HL-60 (cell line): ENCODE results near the gene CFAP61.

Experiments used
- CTCF ChIP-seq: IDR thresholded peaks from one replicate; pipeline ENCODE4 v1.5.1; 2011; ENCODE audit warnings: low read length, control low read depth, inconsistent platforms; ENCODE audit not compliant: insufficient read depth
- POLR2AphosphoS5 ChIP-seq: IDR thresholded peaks from 2 replicates; pipeline ENCODE4 v1.6.1; 2012; ENCODE audit warnings: low read depth
- REST ChIP-seq: IDR thresholded peaks from 2 replicates; pipeline ENCODE4 v1.6.1; 2012; ENCODE audit warnings: low read depth; ENCODE audit not compliant: insufficient replicate concordance

- TF ChIP-seq CTCF (no peak), POLR2AphosphoS5 (no peak), REST (no peak)
These were observed 37.6 kb downstream of the CFAP61 start for GRCh38 chr20:20089939-20090338.
